ENCODE data around the gene COL5A1.

The COL5A1 gene

DNA sequence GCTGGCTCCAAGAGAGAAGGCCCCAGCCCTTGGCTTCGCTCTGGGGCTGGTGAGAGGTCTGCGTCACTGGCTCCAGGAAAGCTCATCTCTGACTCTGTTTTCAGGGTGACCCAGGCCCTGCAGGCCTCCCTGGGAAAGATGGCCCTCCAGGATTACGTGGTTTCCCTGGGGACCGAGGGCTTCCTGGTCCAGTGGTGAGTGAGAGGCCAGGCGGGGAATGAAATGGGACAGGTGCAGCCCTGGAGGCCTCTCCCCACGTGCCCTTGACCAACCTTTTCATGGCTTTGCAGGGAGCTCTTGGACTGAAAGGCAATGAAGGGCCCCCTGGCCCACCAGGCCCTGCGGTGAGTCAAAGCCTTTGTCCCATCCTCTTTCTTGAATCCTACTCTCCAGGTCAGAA is 163.3 kb downstream of the COL5A1 start:
- DNase-seq, result no peak

- DNase-seq, result no peak
Measured at GRCh38 chr9:134807716-134808446, 166.3 kb downstream of the COL5A1 start.

- no peak for DNase-seq
Measured at GRCh38 chr9:134808447-134808792, 166.8 kb downstream of the COL5A1 start.

DNA sequence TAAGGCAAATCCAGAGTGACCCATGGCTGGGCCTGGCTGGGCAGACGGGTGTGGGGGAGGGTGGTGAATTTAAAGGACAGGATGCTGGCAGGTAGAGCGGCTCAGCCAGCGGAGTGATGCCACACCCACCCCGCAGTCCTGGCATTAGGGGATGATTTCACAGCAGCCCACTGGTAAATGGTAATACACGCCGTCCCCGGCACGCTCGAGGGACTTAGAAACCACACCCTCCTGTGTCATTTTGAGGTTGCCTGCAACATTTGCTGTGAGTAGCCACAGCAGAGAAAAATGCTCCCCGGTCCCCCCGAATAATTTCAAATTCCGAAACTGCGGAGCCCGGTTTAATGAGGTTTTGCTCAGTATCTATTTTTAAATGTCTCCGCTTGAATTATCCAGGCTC is 167.7 kb downstream of the COL5A1 start:
- DNase-seq, result no peak

- DNase-seq, result no peak
Measured at GRCh38 chr9:134809826-134810225, 168.2 kb downstream of the COL5A1 start.

- no peak for DNase-seq
Measured at GRCh38 chr9:134811079-134811672, 169.6 kb downstream of the COL5A1 start.

GRCh38 chr9:134811673-134812342 is 170.2 kb downstream of the COL5A1 start:
- no peak for DNase-seq

- DNase-seq, result no peak
Measured at GRCh38 chr9:134812343-134812673, 170.7 kb downstream of the COL5A1 start.

DNA sequence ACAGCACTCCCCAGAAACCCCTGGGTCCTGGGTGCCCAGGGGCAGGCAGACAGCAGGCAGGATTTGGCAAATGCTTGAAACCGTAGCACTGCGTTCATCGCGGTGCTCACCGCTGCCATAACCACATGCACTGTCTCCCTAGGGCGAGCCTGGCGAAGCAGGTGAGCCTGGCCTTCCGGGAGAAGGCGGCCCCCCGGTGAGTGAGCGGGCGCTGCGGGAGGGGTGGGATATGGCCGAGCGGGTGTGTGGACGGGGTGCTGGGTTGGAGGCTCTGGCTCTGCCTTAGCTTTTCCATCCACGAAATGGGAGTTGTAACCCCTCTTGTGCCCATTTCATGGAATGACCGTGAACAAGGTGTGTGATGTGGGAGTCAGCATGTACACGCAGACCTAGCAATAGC is 172.2 kb downstream of the COL5A1 start:
- no peak for DNase-seq

DNA sequence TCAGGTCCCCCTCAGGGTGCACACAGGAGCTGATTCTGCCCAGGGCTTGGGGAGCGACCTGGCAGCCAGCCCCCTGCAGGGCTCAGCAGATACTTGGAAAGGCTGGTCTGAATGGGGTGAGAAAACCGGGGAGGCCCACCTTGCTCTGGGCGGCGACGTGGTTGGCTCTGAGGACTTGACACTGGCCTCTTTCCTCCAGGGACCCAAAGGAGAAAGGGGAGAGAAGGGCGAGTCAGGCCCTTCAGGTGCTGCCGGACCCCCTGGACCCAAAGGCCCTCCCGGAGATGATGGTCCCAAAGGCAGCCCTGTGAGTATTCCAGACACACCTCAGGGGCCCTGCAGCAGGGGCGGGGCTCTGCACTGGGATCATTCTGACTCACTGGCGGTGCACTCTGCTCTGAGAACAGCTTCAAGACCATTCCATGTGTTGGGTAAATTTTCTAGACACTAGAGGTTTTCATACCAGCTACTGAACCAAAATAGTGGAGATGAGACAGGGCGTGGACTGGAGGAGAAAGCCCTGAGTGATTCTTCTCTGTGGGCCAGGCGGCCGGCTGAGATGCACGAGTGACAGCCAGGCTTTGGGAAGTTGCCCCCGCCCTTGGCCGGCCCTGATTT is 173.1 kb downstream of the COL5A1 start:
- no peak for DNase-seq

DNA sequence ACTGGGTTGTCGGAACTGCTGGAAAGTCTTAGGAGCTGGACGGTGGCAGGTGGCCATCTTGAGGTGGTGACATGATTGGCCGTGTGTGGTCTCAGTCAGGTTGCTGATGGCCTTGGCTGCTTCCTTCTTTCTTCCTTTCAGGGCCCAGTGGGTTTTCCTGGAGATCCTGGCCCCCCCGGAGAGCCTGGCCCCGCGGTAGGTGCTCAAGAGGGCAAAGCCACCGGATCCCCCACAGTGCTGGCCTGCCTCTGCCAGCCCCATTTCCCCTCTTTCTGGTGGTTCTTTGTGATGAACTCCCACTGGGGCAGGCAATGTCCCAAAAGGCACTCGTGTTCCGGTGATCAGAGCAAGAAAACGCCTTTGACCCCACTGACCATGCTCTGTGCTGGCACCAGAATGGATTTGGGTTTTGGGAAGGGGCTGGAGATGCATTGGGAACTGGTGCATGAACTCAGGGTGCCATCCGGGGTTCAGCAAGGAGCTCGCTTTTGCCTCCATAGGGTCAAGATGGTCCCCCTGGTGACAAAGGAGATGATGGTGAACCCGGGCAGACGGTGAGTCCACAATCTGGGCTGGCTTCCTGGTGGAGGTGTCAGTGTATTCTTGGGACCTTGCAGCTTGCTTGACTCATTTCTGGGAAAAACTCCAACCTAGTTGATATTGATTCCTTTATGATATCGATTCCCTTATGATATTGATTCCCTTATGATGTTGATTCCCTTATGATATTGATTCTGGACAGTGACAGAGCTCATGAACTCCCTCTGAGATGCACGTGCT is 174.0 kb downstream of the COL5A1 start:
- DNase-seq, result no peak

GRCh38 chr9:134816264-134816663 is 174.7 kb downstream of the COL5A1 start:
- no peak for DNase-seq

GRCh38 chr9:134818000-134818568 is 176.5 kb downstream of the COL5A1 start:
- DNase-seq, result no peak

DNA sequence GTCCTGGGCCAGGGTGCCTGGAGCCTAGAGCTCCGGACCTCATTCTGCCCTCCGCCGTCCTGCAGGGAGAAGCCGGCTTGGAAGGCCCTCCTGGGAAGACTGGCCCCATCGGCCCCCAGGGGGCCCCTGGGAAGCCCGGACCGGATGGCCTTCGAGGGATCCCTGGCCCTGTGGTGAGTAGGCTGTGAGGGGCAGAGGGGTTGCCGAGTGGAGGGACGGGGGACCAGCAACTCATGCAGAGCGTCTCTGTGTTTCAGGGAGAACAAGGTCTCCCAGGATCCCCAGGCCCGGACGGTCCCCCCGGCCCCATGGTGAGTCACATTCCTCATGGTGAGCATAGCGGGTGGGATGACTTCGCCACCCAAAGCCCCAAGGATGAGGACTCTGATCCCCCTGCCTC is 177.0 kb downstream of the COL5A1 start:
- DNase-seq, result no peak

- DNase-seq, result no peak
Measured at GRCh38 chr9:134820901-134821300, 179.3 kb downstream of the COL5A1 start.

GRCh38 chr9:134822541-134822940 is 180.9 kb downstream of the COL5A1 start:
- DNase-seq, result no peak

GRCh38 chr9:134823623-134824022 is 182.0 kb downstream of the COL5A1 start:
- no peak for DNase-seq

GRCh38 chr9:134824583-134824982 is 183.0 kb downstream of the COL5A1 start:
- no peak for DNase-seq

- DNase-seq, result no peak
Measured at GRCh38 chr9:134825025-134825424, 183.4 kb downstream of the COL5A1 start.

- DNase-seq, result no peak
Measured at GRCh38 chr9:134826336-134827285, 185.0 kb downstream of the COL5A1 start.

DNA sequence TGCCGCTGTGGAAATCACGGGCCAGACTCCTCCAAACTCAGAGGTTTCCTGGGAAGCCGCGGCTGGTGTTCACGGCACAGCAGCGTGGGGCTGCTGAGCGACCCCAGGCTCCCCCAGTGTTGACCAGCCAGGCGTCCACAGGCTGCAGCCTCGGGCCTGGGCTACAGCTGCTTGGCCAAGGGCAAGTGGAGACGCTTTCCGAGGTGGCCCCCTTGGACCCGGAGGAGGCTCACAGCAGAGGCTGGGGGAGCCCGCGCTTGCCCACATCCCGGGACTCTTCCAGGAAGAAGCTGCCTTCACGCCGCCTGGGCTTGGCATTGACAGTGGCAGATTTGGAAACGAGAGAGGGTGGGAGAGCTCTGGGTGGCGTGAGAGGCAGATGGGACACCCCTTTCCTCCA is 186.0 kb downstream of the COL5A1 start:
- DNase-seq, result no peak

GRCh38 chr9:134827993-134828392 is 186.4 kb downstream of the COL5A1 start:
- DNase-seq, result no peak
